Measurements from ENCODE around the gene CNKSR1.

- TF ChIP-seq EZH2 (IDR thresholded peaks at IDR 0.05; ENCODE audit: borderline replicate concordance, low read length) (no peak), CTCF (IDR thresholded peaks at IDR 0.05; ENCODE audit: low read length) (no peak)
Measured at GRCh38 chr1:26218906-26219494, 41.7 kb downstream of the CNKSR1 start.
